Inflammatory macrophage treated with lipopolysaccharide for 1 hour (primary cell): ENCODE results near the gene CPT1B.

Source experiments
- DNase-seq, 2 donors: peaks; one replicate each; pipeline ENCODE4 v3.0.0-alpha.2; 2020 to 2022

The CPT1B gene

DNA sequence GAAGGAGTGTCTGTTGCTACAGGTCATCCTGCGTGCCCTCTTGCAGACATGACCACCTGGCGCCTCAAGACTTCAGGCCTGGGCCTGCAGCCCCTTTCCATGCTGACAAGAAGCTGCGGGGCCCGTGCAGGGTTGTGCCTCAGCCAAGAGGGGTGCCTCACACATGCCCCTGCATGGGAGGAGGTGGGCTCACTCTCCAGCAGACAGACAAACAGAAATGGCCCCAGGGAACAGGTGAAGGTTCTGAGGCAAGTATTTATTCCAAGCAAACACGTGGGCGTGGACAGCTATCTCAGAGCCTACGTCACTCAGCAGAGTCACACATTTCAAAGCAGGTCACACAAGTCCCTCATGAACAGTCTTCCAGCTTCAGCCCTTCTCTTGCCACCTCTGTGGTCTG lies 9.6 kb downstream of the CPT1B start:
- no peak for DNase-seq

DNA sequence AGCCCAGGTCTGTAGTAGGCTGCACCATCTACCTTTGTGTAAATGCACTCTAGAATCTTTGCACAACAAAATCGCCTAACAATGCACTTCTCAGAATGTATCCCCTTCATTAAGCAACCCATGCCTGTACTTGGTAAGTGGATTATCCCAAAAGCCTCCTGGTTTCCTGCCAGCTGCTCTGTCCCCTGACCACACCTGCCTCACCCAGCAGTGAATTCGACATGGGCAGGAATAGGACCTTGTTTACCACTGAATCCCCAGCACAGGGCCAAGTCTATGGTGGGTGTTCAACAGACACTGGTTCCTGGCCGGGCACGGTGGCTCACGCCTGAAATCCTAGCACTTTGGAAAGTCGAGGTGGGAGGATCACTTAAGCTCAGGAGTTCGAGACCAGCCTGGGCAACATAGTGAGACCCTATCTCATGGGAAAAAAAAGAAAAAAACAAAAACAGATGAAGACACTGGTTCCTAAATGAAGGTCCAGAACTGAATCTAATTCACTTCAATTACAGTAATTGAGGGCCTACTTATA lies 10.4 kb downstream of the CPT1B start:
- DNase-seq, result no peak

DNA sequence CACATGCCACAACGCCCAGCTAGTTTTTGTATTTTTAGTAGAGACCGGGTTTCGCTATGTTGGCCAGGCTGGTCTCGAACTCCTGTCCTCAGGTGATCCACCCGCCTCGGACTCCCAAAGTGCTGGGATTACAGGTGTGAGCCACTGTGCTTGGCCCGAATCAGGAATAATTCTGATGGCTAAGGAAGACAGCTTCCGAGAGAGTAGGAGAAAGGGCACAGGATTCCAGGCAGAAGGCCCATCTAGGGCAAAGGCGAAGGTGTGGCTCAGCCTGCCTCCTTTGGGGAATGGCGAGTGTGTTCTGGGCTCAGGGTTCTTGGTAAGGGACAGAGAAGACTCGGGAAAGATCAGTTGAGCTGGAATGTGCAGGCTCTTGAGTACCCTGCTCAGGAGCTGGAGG lies 13.9 kb downstream of the CPT1B start:
- no peak for DNase-seq

DNA sequence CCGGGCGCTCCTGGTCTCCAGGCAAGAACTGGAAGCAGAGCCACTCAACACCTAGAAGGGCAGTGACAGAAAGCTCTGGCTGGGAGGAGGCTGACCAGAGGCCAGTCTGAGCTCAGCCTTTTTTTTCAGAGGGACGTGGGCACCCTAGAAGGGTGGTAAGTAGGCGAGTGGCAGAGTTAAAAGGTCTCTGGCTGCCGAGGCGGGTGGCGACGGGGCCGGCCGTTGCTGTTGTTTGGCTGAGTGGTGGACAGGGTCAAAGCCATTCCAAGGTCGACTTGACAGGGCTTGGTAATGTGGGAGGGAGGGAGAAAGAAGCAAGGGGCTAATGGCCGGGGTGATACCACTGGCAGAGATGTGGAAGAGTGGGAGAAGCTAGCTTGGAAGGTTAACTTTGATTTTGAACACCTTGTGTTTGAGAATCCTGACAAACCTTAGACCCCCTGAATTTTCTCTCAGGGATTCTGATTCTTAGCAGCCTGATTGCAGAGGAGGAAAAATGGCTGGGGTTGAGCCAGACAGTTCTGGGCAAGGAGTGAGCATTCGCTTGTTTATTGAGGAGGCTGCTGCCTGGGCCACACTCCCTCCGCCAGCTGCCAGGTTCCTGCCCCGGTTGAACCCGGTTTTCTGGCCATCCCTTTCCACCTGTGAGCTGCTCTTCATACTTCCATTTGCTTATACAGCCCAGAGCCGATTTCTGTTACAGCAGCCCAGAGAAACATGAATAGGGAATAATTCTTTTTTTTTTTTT lies 14.6 kb downstream of the CPT1B start:
- DNase-seq, result no peak

DNA sequence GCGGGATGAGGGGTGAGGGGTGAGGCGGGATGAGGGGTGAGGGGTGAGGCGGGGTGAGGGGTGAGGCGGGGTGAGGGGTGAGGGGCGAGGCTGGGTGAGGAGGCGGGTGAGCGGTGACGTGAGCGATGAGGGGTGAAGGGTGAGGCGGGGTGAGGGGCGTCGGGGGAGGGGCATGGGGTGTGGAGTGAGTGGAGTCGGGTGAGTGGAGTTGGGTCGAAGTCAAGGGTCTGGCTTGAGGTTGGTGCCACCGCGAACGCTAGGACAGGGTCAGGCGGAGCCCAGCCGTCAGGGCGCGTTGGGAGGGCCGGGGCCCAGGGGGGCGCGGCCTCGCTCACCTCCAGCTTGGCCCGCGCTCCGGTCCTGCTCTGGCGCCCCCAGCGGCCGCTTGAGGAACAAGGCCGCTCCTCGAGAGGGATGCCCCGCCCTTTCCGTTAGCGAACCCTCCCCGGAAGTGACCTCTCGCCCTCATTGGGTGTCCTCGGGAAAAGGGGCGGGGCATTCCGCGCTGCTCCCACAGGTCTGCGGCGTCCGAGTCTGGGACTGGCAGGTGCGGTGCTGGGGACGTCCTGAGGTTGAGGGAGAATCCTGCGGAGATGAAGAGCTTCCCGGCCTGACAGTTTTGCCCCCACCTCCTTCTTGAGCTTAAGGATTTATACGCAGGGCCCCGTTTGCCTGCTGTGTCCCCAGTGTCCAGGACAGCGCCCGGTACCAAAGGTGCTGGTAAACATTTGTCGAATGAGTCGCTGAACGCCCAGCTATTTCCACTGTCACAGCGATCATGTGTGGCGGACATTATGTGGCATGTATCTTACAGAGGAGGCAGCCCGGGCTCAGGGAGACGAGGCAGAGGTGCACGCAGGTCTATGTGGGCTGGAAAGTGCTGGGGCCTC lies 15.5 kb downstream of the CPT1B start, which contains the start of gene SYCE3:
Gene SYCE3 (minus strand): TSS at position 397 of the 890 bp plus-strand sequence. CDS start 6,514 bp downstream, outside the sequence.
- DNase-seq, result peak; percentile 92 to 99

DNA sequence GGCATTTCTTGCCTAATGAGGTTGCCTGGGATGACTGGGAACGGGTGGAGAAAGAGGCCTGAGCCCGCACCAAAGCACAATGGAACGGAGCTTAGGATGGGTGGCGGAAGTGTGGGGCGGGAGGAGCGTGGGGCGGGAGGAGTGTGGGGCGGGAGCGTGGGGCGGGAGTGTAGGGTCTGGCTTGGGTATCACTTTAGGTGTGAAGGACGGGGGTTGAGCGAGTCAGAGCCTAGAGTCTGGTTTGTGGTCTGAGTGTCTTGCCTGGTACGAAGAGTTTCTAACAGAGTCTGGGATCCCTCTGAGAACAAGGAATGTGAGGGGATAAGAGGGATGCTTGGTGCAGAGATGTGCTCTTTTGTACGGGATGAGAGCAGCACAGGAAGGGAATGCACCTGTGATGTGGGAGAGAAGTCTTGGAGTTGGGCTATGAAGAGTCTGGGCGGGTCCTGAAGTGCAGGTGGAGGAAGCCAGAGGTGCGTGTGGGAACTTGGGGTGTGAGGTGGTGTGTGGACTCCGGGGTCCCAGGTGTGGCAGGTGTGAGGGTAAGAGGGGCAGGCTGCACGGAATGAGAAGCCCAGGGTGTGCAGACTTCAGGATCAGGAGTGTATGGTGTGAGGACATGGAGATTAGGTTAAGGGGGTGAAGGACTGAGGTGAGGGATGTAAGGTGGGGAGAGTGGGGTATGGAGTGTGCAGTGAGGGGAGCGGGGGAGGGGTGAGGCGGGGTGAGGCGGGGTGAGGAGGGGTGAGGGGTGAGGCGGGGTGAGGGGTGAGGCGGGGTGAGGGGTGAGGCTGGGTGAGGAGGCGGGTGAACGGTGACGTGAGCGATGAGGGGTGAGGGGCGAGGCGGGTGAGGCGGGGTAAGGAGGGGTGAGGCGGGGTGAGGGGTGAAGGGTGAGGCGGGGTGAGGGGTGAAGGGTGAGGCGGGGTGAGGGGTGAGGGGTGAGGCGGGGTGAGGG lies 16.5 kb downstream of the CPT1B start:
- no peak for DNase-seq

DNA sequence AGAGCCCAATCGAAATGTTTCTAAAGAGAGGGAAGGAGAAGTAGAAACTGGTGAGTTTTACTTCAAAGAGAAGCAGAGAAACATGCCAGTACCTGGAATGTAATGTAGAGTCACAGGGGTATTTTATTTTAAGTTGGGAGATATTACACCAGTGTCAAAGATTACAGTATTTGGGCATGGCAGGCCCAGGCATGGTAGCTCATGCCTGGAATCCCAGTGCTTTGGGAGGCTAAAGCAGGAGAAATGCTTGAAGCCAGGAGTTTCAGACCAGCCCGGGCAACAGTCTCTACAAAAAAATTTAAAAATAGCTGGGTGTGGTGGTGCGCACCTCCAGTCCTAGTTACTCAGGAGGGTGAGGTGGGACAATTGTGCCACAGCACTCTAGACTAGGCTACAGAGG lies 18.2 kb downstream of the CPT1B start:
- no peak for DNase-seq

DNA sequence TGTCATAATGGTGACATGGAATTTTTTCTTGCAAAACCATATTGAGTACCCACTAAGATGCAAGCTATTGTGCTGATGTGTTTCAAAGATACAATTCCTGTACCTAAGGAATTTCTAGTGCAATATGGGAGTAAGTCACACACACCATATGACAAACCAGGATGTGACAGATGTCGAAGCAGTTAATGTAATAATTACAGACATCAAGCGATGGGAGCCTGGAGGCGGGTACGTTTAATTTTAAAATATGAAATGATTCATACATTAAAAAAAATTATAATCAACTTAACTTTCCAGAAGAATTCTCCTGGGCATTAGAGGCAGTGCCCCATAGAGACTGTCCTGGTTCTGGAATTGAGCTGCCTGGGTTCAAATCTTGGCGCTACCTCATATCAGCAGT lies 21.5 kb downstream of the CPT1B start:
- DNase-seq, result no peak

DNA sequence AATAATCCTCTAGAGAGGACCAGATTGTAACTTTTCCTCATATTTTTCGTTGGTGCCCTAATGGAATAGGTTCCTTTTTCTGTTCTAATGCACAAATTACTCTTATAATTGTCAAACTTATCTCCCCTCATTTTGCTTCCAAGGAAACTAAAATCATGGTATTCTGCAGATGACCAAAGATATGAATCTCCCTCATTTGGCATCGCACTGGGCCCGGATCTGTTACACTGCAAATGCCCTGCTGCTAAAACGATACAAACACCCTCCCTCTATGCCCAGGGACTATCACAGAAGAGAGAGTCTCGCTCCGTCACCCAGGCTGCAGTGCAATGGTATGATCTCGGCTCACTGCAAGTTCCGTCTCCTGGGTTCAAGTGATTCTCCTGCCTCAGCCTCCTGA lies 24.9 kb downstream of the CPT1B start:
- DNase-seq, result no peak

DNA sequence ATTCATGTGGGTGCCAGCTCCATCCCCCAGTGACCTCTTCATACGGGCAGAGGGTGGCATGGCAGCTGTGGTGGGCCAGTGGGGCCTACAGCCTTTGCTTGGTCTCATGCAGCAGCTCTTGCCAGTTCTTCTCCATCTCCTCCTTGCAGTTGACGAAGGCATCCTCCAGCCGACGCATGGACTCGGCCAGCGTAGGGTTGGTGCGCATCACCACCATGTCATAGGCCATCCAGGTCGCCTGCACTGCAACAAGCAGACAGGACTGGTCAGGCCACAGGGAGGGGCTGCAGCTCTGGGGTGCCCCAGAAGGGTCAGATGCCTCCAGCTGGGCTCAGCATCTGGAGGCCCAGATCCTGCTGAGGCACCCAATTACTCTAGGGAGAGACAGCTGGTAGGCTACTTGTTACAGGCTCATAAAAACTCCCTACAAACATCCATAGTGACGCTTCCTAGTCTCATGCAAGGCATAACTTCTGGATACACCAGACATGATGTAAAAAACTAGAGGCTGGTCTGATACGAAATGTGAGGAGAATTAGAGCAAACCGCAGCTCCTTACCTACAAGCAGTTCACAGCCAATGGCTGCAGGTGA lies 27.0 kb downstream of the CPT1B start:
- no peak for DNase-seq

DNA sequence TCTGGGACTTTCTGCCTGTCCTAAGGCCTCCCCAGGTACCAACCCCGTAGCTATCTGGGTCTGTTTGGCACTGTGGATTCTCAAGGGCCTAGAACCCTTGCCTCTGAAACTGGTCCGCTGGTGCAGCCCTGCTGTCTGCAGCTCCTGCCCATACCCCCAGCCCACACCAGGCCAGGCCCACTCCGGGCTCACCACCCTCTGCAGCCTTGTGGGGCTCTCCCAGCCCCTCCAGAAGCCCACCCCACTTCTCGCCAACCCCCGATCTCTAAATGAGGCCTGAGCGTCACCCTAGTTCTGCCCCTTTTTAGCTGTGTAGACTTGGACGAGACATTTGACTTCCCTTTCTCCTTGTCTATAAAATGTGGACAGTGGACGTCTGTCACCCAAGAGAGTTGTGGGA lies 27.8 kb downstream of the CPT1B start:
- no peak for DNase-seq

DNA sequence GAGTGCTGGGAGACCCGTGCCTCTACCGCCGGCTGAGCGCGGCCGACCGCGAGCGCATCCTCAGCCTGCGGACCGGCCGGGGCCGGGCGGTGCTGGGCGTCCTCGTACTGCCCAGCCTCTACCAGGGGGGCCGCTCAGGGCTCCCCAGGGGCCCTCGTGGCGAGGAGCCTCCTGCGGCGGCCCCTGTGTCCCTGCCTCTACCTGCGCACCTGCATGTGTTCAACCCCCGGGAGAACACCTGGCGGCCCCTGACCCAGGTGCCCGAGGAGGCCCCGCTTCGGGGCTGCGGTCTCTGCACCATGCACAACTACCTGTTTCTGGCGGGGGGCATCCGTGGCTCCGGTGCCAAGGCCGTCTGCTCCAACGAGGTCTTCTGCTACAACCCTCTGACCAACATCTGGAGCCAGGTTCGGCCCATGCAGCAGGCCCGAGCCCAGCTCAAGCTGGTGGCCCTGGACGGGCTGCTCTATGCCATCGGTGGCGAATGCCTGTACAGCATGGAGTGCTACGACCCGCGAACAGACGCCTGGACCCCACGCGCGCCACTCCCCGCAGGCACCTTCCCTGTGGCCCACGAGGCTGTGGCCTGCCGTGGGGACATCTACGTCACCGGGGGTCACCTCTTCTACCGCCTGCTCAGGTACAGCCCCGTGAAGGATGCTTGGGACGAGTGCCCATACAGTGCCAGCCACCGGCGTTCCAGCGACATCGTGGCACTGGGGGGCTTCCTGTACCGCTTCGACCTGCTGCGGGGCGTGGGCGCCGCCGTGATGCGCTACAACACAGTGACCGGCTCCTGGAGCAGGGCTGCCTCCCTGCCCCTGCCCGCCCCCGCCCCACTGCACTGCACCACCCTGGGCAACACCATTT lies 29.1 kb downstream of the CPT1B start:
- no peak for DNase-seq

DNA sequence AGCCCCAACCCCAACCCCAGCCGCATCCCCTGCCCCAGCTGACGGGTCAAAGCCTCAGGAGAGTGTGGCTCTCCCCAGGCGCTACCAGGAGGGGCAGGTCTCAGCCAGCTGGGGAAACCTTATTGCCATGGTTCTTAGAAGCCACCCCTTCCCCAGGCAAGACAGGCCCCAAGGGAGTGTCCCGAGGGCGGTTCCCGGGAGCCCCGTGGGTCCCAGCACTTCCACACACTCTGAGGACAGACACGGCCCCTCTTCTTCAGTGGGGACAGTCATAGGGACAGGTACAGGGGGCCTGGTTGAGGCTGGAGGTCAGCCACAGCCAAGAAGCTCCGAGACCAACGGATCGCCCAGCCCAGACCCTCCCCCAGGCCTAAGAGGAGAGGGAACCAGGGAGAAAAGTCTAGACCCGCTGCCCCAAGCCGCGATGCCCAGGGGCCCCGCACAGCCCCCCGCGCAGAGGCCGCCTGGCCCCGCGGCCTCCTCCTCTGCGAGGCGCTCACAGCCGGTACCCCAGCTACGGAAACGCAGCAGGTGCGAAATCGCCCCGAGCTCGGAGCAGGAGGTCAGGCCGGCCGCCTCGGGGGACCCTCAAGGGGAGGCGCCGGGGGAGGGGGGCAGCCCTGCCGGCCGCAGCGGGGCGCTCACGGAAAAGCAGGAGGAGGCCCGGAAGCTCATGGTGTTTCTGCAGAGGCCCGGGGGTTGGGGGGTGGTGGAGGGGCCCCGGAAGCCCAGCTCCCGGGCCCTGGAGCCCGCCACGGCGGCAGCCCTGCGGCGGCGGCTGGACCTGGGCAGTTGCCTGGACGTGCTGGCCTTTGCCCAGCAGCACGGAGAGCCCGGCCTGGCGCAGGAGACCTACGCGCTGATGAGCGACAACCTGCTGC lies 29.9 kb downstream of the CPT1B start:
- no peak for DNase-seq

DNA sequence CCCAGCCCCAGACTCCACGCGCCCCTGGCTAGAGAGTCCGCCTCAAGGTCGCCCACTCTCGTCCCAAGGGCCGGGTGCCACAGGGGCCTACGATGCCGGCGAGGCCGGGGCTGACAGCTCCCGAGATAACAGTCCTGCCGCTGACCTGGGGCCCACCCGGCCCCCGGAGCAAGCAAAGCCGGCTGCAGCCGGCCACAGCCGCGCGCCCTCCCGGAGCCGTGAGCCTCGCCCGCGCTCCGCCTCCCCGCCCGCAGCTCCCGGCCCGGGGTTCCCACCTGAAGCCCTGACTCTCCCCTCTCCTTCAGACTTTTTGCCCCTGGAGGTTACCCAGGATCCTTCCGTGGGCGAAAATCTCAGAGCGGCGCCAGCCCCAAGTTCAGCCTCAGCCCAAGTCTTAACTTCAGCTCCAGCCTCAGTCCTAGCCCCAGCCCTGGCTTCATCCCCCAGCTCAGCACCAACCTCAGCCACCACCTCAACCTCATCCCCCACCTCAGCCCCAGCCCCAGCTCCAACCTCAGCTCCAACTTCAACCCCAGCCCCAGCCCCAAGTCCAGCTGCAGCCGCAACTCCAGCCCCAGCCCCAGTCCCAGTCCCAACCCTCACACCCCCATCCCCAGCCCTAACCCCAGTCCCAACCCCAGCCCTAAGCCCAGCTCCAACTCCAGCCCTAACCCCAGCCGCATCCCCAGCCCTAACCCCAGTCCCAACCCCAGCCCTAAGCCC lies 30.8 kb downstream of the CPT1B start:
- DNase-seq, result no peak

DNA sequence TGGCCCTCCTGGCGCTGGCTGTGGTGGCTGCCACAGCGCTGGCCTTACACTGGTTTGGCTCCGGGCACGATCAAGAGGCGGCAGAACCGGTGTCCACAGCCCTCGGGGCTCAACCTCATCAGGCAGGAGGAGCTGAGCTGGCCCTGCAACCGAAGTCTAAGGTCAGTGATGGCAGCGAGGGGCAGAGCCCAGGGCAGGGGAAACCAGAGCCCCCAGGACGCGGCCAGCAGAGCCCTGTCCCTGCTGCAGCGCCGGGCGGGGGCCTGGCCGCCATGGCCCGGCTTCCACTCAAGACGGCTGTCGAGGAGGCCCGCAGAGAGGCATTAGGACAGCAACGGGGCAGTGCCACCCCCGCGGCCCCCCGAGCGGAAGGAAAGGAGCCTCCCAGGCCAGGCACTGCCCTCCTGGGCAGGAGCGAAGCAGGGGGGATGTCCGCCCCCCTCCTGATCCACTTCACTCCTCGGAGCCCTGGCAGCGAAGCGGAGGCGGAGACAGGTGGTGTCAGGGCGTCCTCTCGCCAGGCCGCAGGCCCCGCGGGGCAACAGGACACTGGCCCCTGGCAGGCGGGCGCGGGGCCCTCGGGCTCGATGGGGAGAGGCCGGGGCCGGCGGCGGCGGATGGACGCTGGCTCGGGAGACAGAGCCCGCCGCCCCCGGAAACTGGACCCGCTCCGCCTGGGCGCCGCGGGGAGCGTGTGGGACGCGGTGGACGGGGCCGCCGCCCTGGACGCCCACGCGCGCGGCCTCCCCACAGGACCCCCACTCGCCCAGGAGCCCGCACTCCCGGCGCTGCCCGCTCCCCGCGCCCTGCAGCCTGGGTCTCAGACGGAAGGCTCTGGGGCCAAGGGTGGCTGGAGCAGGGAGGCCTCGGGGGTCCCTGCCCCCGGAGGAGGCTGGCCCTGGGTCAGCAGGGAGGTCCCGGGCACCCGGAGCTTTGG lies 31.6 kb downstream of the CPT1B start:
- no peak for DNase-seq

DNA sequence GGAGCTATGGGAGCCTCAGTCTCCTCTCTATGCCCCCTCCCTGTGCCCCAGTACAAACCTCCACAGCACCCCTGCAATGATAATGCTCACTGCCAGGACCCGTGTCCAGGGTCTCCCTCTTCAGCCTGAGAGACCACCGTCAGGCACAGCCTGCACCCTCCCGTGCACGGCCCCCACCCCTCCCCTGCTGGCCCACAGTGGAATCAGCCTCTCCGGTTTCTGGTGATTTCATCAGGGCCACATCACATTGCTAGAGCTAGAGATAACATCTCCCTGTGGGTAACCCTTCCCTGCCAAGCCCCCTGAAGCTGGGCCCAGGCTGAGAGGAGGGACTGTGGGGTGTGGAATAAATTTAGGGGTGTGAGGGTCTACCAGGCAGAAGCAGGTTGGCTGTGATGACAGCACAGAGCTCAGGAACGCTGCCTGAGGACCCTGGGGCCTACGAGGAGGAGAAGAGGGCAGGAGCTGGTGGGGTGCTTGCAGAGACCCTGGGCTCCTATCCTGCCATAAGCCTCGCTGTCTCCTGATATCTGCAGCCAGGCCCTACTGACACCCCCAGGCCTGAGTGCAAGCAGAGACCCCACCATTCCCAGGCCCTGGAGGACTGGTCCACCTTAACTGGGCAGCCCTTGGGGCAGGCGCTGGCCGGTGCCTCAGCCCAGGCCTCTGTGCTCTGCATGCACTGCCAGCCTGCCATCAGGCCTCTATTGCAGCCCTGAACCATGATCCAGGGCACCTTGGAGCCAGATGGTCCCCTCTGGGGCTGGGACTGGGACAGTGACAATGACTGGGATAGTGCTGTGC lies 32.5 kb downstream of the CPT1B start, which contains the start of gene KLHDC7B:
Gene KLHDC7B (plus strand): TSS at position 378 of the 804 bp plus-strand sequence. CDS start 345 bp downstream, at position 723.
- no peak for DNase-seq

DNA sequence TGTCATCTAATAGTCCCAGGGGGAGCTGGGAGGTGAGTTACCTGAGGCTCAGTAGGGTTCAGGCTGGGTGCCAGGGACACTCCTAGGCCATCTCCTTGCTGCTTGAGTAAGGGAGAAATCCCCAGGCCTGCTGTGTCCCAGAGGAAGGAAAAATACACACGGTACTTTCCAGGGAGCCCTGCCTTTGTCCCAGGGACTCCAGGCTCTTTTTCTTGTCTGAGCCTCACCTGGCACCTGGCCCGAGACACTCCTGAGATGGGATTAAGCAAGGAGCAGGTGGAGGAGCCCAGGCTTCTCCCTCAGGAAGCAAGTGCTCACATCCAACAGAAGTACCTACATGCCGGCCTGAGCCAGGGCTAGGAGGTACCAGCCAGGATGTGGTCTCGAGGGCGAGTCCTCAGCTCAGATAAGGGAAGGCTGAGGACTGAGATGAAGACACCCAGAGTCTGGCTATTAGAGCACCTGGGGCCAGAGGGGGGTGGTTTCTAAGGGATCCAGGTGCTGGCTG lies 33.4 kb downstream of the CPT1B start:
- DNase-seq, result no peak
